ENCODE measurements around the gene CCDC78. TPM values are rescaled to one million over a fixed set of nuclear protein-coding genes. Genes with fewer than 3 reads are reported as not detected.

CCDC78 gene
- total RNA-seq, 1 donor from 2014 or later = 4.9 TPM

DNA sequence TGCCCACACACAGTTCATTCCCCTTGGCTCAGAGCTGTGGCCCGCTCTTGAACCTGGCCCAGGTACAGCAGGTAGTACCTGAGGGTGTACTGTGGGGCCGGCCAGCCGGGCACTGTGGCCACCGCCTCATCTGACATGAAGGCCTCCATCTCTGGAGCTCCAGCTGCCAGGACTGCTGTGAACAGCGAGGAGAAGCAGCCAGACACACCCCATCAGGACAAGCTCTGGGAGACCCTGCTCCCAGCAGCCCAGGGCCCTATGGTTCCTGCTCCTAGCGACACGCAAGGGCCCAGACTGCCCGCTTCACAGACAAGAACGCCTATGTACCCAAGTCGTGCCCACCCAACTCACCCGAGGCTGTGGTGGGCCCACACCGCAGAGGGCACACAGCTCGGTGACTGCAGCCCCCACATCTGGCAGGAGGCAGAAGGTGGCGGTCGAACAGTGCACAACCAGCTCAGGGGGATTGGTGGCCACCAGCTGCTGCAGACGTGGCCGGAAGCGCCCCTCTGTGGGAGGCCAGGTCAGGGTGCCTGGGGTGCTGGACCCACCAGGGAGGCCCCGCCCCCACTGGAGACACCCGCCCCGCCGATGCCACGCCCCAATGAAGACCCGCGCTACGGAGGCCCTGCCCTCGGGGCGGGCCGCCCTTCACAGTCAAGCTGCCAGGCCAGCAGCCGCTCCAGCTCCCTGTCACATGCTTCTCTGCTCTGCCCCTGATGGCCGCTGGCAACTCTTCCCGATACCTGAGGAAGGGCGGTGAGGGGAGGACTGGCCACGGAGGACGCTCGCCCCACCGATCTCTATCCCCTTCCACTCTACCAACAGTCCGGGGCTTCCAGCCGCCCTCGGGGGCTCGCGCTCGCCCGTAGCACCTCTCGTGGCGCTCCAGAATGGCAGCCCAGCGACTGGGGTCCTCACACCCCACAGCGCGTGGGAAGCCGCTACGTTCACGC is 47.1 kb downstream of the CCDC78 start:
- DNase-seq (ENCODE audit: low read depth) = no peak
- peak overlapping the region; percentile 57 for H3K4me3 ChIP-seq (ENCODE audit: low read depth, low read length)
- TF ChIP-seq, protein P1, sequence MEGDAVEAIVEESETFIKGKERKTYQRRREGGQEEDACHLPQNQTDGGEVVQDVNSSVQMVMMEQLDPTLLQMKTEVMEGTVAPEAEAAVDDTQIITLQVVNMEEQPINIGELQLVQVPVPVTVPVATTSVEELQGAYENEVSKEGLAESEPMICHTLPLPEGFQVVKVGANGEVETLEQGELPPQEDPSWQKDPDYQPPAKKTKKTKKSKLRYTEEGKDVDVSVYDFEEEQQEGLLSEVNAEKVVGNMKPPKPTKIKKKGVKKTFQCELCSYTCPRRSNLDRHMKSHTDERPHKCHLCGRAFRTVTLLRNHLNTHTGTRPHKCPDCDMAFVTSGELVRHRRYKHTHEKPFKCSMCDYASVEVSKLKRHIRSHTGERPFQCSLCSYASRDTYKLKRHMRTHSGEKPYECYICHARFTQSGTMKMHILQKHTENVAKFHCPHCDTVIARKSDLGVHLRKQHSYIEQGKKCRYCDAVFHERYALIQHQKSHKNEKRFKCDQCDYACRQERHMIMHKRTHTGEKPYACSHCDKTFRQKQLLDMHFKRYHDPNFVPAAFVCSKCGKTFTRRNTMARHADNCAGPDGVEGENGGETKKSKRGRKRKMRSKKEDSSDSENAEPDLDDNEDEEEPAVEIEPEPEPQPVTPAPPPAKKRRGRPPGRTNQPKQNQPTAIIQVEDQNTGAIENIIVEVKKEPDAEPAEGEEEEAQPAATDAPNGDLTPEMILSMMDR (conservative IDR thresholded peaks at IDR 0.05; ENCODE audit: low read depth, low read length) = no peak

DNA sequence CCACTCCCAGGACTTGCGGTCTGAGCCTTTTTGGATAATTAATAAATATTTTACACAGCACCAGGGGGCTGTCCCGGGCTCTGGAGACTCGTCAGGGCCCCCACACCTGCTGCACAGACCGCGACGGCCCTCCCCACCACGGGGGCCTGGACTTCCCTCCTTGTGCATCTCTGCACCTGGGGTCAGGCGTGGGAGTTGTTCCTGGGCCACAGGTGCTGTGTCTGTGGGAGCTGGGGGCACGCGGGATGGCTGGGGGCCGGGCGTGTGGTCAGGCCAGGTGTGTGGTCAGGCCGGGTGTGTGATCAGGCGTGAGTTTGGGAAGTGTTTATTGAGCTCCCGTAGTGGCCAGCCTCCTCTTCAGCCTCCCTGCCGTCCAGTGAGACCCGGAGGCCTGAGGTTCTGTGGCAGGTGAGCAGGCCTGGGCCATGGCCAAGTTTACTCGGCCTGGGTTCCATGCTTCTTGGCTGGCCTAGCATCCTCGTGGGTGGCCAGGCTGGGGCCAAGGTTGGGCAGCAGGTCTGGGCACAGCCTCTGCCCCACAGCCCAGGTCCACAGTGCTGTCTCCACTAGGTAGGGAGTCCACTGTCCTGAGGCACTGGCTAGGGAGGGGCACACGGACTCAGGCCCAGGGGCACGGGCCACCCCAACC is 47.9 kb downstream of the CCDC78 start:
- DNase-seq (ENCODE audit: low read depth) = no peak
- H3K4me3 ChIP-seq (ENCODE audit: low read depth, low read length) = no peak overlapping the region
- TF ChIP-seq, protein P1 (conservative IDR thresholded peaks at IDR 0.05; ENCODE audit: low read depth, low read length) = no peak

DNA sequence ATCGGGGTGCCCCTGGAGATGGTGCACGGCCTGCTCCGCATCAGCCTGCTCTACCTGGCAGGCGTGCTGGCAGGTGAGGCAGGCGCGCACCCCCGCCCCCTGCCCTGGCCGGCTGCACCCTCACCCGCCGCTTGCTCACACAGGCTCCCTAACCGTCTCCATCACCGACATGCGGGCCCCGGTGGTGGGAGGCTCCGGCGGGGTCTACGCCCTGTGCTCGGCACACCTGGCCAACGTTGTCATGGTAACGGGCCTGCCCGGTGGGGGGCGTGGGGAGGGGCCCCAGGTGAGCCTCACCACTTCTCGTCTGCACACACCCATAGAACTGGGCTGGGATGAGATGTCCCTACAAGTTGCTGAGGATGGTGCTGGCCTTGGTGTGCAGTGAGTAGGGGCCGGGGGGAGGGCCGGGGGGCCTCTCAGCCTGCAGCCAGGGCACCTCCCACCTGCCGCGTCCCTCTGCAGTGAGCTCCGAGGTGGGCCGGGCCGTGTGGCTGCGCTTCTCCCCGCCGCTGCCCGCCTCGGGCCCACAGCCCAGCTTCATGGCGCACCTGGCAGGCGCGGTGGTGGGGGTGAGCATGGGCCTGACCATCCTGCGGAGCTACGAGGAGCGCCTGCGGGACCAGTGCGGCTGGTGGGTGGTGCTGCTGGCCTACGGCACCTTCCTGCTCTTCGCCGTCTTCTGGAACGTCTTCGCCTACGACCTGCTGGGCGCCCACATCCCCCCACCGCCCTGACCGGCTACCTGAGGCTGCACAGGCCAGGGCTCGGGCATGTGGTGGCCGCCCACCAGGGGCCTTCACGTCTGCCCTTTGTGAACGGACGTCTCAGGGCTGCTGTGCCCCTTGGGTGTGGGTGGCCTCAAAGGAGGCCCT is 48.7 kb downstream of the CCDC78 start:
- no peak for DNase-seq (ENCODE audit: low read depth)
- TF ChIP-seq, protein P1 (conservative IDR thresholded peaks at IDR 0.05; ENCODE audit: low read depth, low read length) = no peak
- H3K4me3 ChIP-seq (ENCODE audit: low read depth, low read length) = no peak overlapping the region

DNA sequence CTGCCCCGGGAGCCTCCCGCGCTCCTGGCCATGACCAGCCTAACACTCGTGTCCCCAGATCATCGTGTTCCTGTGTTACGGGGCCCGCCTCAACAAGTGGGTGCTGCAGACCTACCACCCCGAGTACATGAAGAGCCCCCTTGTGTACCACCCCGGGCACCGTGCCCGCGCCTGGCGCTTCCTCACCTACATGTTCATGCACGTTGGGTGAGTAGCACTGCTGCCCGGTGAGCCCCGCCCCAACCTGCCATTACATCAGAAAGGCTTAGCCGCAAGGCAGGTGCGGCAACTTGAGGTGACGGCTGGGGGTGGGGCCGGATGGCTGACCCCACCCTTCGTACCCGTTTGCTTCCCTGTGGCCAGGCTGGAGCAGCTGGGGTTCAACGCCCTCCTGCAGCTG is 49.3 kb downstream of the CCDC78 start:
- no peak for DNase-seq (ENCODE audit: low read depth)
- no peak overlapping the region for H3K4me3 ChIP-seq (ENCODE audit: low read depth, low read length)
- TF ChIP-seq, protein P1 (conservative IDR thresholded peaks at IDR 0.05; ENCODE audit: low read depth, low read length) = no peak

DNA sequence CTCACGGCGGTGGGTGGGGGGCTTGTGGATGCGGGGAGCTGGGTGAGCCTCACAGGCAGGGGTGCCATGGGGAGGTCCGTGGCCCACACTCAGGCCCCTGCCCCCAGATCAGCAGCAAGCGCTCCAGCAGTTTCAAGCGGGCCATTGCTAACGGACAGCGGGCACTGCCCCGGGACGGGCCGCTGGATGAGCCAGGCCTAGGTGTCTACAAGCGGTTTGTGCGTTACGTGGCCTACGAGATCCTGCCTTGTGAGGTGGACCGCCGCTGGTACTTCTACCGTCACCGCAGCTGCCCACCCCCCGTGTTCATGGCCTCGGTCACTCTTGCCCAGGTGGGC is 49.7 kb downstream of the CCDC78 start:
- H3K4me3 ChIP-seq (ENCODE audit: low read depth, low read length) = no peak overlapping the region
- no peak for DNase-seq (ENCODE audit: low read depth)
- TF ChIP-seq, protein P1 (conservative IDR thresholded peaks at IDR 0.05; ENCODE audit: low read depth, low read length) = no peak

- H3K4me3 ChIP-seq (ENCODE audit: low read depth, low read length) = peak overlapping the region; percentile 57
- TF ChIP-seq, protein P1 (conservative IDR thresholded peaks at IDR 0.05; ENCODE audit: low read depth, low read length) = no peak
Observed at GRCh38 chr16:675884-676564, 50.2 kb downstream of the CCDC78 start.

More at GRCh38 chr16:675884-676564, 50.2 kb downstream of the CCDC78 start:
- DNase-seq (ENCODE audit: low read depth) = no peak

Data from epithelial cell of proximal tubule (primary cell).